Heart right ventricle (tissue), 16 donors: ENCODE results near the gene SSTR4. TPM values are rescaled to one million over a fixed set of nuclear protein-coding genes. Genes with fewer than 3 reads are reported as not detected.

Experiments used
- ATAC-seq, 8 donors: fragments of 200-7000 bp; cut with Tn5 transposase; one replicate each; pipeline ENCODE4 v1.9.1; 2020; ENCODE audit warnings: mild to moderate bottlenecking in 8 of 8, moderate library complexity in 8 of 8, moderate number of reproducible peaks in 1 of 8
- DNase-seq, 2 donors: peaks; one replicate each; pipeline ENCODE4 v3.0.0-alpha.2; 2020
- H3K27ac ChIP-seq, 10 donors: fragments of 200-600 bp; sonication (generic) in 2 of 10; one replicate each; pipeline versions ENCODE4 v1.5.0 to v1.8.0; 2020 to 2022; ENCODE audit warnings: mild to moderate bottlenecking in 3 of 10
- H3K27me3 ChIP-seq, 7 donors: fragments of 200-600 bp; one replicate each; pipeline ENCODE4 v1.8.0; 2021 to 2022; ENCODE audit warnings: mild to moderate bottlenecking in 2 of 7
- H3K36me3 ChIP-seq, 9 donors: fragments of 200-600 bp; sonication (generic) in 1 of 9; one replicate each; pipeline versions ENCODE4 v1.5.0 to v1.8.0; 2020 to 2022; ENCODE audit warnings: mild to moderate bottlenecking in 2 of 9
- H3K4me1 ChIP-seq, 9 donors: fragments of 200-600 bp; sonication (generic) in 1 of 9; one replicate each; pipeline versions ENCODE4 v1.5.0 to v1.8.0; 2020 to 2022; ENCODE audit warnings: mild to moderate bottlenecking in 4 of 9
- H3K4me3 ChIP-seq, 10 donors: fragments of 200-600 bp; sonication (generic) in 2 of 10; one replicate each; pipeline versions ENCODE4 v1.5.0 to v1.8.0; 2020 to 2022; ENCODE audit warnings: mild to moderate bottlenecking in 7 of 10, moderate library complexity in 2 of 10
- H3K9me3 ChIP-seq, 11 donors: fragments of 200-600 bp in 10 of 11; sonication (generic) in 2 of 11; one replicate each; pipeline versions ENCODE4 v1.5.0 to v1.8.0; 2013 to 2022; ENCODE audit warnings: mild to moderate bottlenecking in 2 of 11, control low read depth in 1 of 11, moderate library complexity in 1 of 11
- WGBS, 2 donors: extraction: QIAGEN DNeasy Blood & Tissue Kit; methylation state at CpG; one replicate each; pipeline ENCODE4 v1.1.7; 2013; ENCODE audit warnings: inconsistent platforms in 1 of 2; 5-methylcytosine and 5-hydroxymethylcytosine counted together
- intact Hi-C, 10 donors: fragments of 100-400 bp; cut with DNase I; formaldehyde crosslinking; loops; one replicate each; pipeline versions ENCODE4 v1.11.1 to v1.14.2; 2022
- polyA plus RNA-seq, 2 donors: library from polyadenylated mRNA; stranded (reverse); fragments of 200-250 nt; gene quantifications; one replicate each; pipeline ENCODE4 v1.2.3, GENCODE V29; 2013
- total RNA-seq, 10 donors: library from RNA; stranded (reverse); fragmentation: NEBNext Ultra II Directional in 3 of 10; extraction: Animal tissue kit (Norgen Biotek cat#: 25700) in 3 of 10; gene quantifications; one replicate each; pipeline versions ENCODE4 v1.2.1 to v1.2.4, GENCODE V29; 2021 to 2023
- TF ChIP-seq, protein P1 (sequence below), 9 donors: fragments of 200-600 bp; sonication (generic) in 2 of 9; IDR thresholded peaks; one replicate each; pipeline versions ENCODE4 v1.5.0 to v1.8.0; 2021 to 2022; ENCODE audit warnings: antibody characterized with exemption in 9 of 9, mild to moderate bottlenecking in 5 of 9, moderate library complexity in 1 of 9
- donor health status: Arrhythmogenic right ventricular cardiomyopathy.
- donor health status: ischemic (EF 13 %, LVEDD 7.1; RV severe dilation, severe dysfunction).
- donor health status: healthy with polysubstance abuse.
- donor health status: DM: no; HTN: yes; CAD: no.
- donor health status: DM: no; HTN: no; CAD: no.
- donor health status: ischemic (EF 25% LVEDD 6.9; RV normal size, moderate dysfunction).
- donor health status: ischemic (EF 25% LVEDD 5.7; RV mildly dilated, moderate dysfunction).
- donor health status: healthy.
- donor health status: DM: yes; HTN: yes; CAD: no.
- donor health status: Ischemic cardiomyopathy.
- donor health status: ischemic (EF 35%, LVEDD 5.7; RV mildly dilated, moderate dysfunction).
- donor health status: nonischemic (EF 11% LVEDD 7.7; RV severe dilation, severe dysfunction).
- donor health status: DM: yes; HTN: yes; CAD: no.
- donor health status: PGD.
- donor health status: ischemic (EF 29% LVEDD 5.4; RV normal size, mild dysfunction).
- donor health status: nonischemic (EF 23%, LVEDD 6.1; RV moderate dilation, normal function).

The SSTR4 gene
- total and polyA plus RNA-seq, 12 donors = not detected

DNA sequence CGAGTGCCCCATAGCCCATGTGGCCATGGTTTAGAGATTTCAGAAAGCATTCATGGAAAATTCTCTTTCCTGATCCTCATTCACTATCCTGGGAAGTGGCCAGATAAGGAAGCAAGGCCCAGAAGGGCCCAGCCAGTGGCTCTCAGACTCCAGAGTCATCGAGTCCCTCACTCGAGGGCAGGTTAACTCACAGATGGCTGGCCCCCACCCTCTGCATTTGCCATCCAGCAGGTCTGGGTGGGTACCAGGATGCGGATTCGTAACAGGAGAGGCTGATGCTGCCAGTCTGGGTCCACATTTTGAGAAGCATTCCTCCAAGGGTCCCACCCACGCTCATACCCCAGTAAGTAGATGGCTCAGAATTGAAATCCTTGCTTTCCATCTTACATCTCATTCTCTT lies 3.8 kb upstream of the SSTR4 start:
- Histone ChIP-seq H3K36me3 (no peaks in the 10 kb centered on the region), H3K4me1 (peaks cover 0 to 20% (median 15%) of the 10 kb centered on the region in 9 donors), H3K27me3 (peaks cover 0 to 47% (median 30%) of the 10 kb centered on the region in 7 donors), H3K4me3 (no peak overlapping the region), H3K9me3 (no peaks in the 10 kb centered on the region), H3K27ac (no peak overlapping the region)
- no peak for DNase-seq
- TF ChIP-seq, protein P1, sequence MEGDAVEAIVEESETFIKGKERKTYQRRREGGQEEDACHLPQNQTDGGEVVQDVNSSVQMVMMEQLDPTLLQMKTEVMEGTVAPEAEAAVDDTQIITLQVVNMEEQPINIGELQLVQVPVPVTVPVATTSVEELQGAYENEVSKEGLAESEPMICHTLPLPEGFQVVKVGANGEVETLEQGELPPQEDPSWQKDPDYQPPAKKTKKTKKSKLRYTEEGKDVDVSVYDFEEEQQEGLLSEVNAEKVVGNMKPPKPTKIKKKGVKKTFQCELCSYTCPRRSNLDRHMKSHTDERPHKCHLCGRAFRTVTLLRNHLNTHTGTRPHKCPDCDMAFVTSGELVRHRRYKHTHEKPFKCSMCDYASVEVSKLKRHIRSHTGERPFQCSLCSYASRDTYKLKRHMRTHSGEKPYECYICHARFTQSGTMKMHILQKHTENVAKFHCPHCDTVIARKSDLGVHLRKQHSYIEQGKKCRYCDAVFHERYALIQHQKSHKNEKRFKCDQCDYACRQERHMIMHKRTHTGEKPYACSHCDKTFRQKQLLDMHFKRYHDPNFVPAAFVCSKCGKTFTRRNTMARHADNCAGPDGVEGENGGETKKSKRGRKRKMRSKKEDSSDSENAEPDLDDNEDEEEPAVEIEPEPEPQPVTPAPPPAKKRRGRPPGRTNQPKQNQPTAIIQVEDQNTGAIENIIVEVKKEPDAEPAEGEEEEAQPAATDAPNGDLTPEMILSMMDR (IDR thresholded peaks at IDR 0.05) = no peak
- intact Hi-C loops = loop anchor here in 1 of 10 donors (10.0 kb wide), 1 partner anchor 337 kb away; no protein-coding TSS in a partner anchor
- 89 to 94% methylated on average over 6 of the region's 6 CpGs for WGBS, 2 donors
- no peak for ATAC-seq

DNA sequence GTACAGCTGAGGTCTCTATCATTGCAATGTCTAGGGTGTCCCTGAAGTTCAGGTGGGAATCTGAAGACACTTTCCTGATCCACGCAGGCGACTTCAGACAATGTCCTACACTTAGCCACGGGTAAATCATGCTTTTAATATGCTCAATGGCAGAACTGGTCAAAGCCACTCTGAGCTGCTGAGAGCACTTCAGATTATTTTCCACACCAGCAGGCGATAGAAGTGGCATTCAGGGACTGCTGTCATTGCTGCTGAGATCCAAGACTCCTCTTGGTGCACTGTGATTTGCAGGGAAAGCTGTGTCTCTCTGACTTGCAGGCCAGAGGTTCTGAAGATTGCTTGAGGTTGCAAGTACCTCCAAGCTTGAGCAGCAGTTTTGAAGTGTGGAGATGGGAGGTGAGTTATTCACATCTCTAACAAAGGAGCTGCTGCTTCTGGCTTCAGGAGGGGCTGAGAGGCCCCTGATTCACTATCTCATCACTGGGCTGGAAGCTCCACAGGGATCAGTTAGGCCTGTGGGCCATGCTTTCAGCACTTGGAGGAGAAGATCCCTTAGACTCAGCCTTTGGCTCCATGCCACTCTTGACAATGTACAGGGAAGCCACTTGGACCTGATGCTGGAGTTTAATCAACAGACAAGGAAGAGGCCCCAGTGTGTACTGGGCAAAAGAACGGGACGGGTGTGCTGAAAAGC lies 2.9 kb upstream of the SSTR4 start:
- Histone ChIP-seq H3K27ac (no peak overlapping the region), H3K36me3 (no peaks in the 10 kb centered on the region), H3K4me3 (no peak overlapping the region), H3K9me3 (no peaks in the 10 kb centered on the region), H3K4me1 (peaks cover 0 to 20% (median 15%) of the 10 kb centered on the region in 9 donors), H3K27me3 (peaks cover 0 to 51% (median 38%) of the 10 kb centered on the region in 7 donors)
- ATAC-seq = peak; percentile 31 to 85 (median 77)
- intact Hi-C loops = loop anchor here in 1 of 10 donors (10.0 kb wide), 1 partner anchor 337 kb away; no protein-coding TSS in a partner anchor
- no peak for DNase-seq
- 45 to 57% methylated on average over 6 of the region's 6 CpGs for WGBS, 2 donors
- TF ChIP-seq, protein P1 (IDR thresholded peaks at IDR 0.05) = no peak

DNA sequence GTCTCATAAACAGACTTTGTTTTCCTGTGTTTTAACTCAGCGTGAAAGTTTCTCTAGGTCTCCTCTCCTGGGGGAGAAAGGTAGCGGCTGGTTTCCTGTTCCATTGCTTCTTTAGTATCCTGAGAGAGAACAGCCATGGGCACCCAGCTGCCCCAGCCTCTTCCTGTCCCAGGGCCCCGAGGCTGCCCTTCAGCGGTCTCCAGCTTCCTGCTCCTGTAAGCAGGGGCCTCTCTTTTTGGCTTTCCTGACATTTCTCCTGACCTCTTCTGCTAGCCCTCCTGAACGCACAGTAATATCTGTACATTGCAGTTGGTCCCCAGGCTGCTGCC lies 2.4 kb upstream of the SSTR4 start:
- intact Hi-C loops = loop anchor here in 1 of 10 donors (10.0 kb wide), 1 partner anchor 338 kb away; no protein-coding TSS in a partner anchor
- Histone ChIP-seq H3K27me3 (peaks cover 0 to 52% (median 41%) of the 10 kb centered on the region in 7 donors), H3K27ac (no peak overlapping the region), H3K9me3 (no peaks in the 10 kb centered on the region), H3K4me3 (no peak overlapping the region), H3K36me3 (no peaks in the 10 kb centered on the region), H3K4me1 (peaks cover 0 to 20% (median 15%) of the 10 kb centered on the region in 9 donors)
- WGBS, 2 donors = 61 to 65% methylated on average over 5 of the region's 5 CpGs
- DNase-seq (no peak), ATAC-seq (peak in 3 of 8 donors; percentile 18 to 22 (median 20))
- TF ChIP-seq, protein P1 (IDR thresholded peaks at IDR 0.05) = no peak

DNA sequence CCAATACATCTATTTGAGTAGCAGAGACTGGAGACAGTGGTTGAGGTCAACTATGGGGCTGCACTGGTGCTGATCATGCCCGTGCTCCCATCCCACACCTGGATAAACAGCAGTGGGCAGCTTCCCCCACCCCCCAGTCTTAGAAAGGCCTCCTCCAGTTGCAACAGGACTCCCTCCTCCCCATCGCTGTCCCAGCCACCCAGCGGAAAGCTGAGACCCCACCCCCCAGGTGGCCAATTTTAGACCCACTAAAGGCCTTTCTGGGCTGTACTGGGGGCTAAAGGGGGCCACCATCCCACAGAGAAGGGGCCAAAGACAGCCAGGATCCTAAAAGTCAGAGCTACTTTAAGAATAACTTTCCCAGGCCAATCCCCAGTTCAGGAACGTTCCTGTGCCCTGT lies 1.2 kb upstream of the SSTR4 start:
- Histone ChIP-seq H3K9me3 (no peaks in the 10 kb centered on the region), H3K27me3 (peaks cover 0 to 62% (median 44%) of the 10 kb centered on the region in 7 donors), H3K27ac (no peak overlapping the region), H3K4me3 (no peak overlapping the region), H3K4me1 (peaks cover 0 to 20% (median 15%) of the 10 kb centered on the region in 9 donors), H3K36me3 (no peaks in the 10 kb centered on the region)
- no peak for DNase-seq
- ATAC-seq = no peak
- TF ChIP-seq, protein P1 (IDR thresholded peaks at IDR 0.05) = no peak
- WGBS, 2 donors = 96 to 97% methylated on average over 4 of the region's 4 CpGs
- intact Hi-C loops = loop anchor here in 1 of 10 donors (10.0 kb wide), 1 partner anchor 339 kb away; no protein-coding TSS in a partner anchor
